Fibroblast of pulmonary artery (primary cell): ENCODE measurements around the gene GRIP2.

Experiments
- DNase-seq: peaks from one replicate; pipeline ENCODE4 v3.0.0-alpha.2; 2010; ENCODE audit warnings: low read depth
- H3K4me3 ChIP-seq: replicated peaks from 2 replicates; pipeline ENCODE4 v1.5.1; 2011; ENCODE audit warnings: low read depth, mild to moderate bottlenecking, control low read depth, low read length, moderate library complexity
- CTCF ChIP-seq: IDR thresholded peaks from 2 replicates; pipeline ENCODE4 v1.5.1; 2011; ENCODE audit warnings: mild to moderate bottlenecking, control low read depth, low read length, inconsistent platforms; ENCODE audit errors: missing control alignments

Gene GRIP2

GRCh38 chr3:14548321-14548729 is 8.2 kb upstream of the GRIP2 start:
- peak; percentile 81 for TF ChIP-seq CTCF
- peak; percentile 70 for DNase-seq
- H3K4me3 ChIP-seq, result no peak overlapping the region

- no peak for TF ChIP-seq CTCF
- H3K4me3 ChIP-seq, result no peak overlapping the region
- no peak for DNase-seq
Observed at GRCh38 chr3:14547693-14548092, 7.6 kb upstream of the GRIP2 start.

DNA sequence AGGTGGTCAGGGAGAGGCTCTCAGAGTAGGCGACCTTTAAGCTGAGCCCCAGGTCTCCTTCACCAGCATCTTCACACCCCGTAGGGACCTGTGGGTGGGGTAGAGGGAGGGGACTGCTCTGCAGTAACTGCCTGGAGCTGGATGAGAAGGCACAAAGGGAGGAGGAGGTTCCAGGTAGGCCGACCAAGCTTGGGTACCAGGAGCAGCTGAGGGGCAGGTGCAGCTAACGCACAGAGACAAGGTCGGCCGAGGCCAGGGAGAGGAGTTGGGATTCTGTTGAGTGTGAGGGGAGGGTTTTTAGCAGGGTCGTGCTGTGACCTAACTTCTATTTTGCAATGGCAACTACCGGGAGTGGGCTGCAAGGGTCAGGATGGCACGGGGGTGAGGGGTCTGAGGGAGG is 5.9 kb upstream of the GRIP2 start:
- no peak overlapping the region for H3K4me3 ChIP-seq
- no peak for TF ChIP-seq CTCF
- DNase-seq, result no peak

- TF ChIP-seq CTCF, result no peak
- no peak overlapping the region for H3K4me3 ChIP-seq
- DNase-seq, result no peak
Observed at GRCh38 chr3:14545251-14545635, 5.1 kb upstream of the GRIP2 start.

DNA sequence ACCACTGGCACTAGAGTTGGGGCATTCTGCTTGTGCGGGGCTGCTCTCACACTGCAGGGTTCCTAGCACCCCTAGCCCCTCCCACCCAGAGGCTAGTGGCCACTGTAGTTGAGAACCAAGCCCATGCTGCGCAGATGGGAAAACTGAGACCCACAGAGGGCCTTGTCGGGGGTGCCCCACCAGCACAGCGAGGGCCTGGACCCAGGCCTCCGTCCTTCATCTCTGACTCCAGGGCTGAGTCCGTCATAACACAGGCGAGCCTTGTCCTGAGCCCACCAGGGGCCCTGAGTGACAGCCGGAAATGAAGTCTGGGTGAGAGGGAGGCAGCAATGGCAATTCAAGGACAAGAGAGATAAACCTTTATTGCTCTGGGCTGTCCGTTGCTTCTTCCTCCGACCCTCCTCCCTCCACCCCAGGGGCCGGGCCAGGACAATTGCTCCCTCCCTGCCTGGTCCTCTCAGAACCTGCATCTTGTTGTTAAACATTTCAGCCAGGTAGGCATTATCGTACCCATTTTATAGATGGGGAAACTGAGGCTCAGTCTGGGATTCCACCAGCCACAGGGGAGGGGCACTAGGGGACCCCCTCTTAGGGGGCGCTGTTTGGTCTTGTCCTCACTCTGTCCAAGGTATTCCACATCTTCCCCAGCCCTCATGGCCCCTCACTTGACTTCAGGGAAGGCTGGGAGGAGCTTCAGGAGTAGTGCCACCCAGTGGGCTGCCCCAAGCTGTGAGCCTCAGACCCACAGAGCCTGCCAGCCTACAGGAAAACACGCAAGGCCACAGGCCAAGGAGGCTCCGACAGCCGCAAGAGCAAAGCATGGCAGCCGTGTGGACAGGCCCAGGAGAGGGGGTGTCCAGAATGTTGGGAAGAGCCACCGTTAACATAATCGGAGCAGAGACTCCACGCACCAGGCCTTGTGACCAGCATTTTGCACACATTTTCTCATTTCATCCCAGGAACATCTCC is 4.4 kb upstream of the GRIP2 start:
- no peak for DNase-seq
- no peak for TF ChIP-seq CTCF
- H3K4me3 ChIP-seq, result no peak overlapping the region

DNA sequence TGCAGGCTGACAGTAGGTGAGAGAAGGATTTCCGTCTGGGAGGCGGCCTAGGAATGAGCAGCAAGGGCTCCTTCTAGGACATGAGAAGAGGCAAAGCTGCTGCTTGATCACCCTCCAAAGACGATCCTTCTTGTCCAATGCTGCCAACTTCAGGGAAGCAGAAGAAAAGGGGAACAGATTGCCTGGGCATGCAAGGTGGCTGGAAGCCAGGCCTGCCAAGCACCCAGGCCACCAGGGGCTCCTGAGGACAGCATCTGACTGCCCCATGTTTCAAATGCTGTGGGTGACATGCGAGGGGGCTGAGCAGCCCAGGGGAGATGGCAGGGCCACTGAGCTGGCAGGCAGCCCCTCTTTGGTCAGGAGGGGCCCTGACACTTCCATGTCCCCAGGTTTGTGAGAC is 3.3 kb upstream of the GRIP2 start:
- H3K4me3 ChIP-seq, result no peak overlapping the region
- TF ChIP-seq CTCF, result no peak
- no peak for DNase-seq

DNA sequence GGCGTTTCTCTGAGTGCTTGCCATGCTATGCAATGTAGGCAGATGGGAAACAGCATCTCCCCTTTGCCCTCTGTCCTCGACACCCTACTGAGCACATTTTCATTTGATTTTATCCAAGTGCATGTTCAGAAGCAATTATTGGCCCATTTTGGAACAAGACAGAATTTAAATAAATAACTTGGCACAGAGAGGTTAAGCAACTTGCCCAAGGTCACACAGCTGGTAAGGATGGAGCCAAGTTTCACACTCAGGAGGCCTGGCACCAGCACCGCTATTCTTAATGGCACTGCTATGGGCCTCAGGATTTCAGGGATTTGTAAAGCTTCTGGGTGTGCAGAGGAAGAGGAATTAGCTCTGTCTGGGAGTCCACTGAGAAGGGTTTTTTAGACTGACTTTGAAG is 2.5 kb upstream of the GRIP2 start:
- TF ChIP-seq CTCF, result no peak
- H3K4me3 ChIP-seq, result no peak overlapping the region
- DNase-seq, result no peak
